Lower leg skin (tissue), 4 donors: Measurements from ENCODE around the gene ACBD5. TPM values are rescaled to one million over a fixed set of nuclear protein-coding genes. Genes with fewer than 3 reads are reported as not detected.
"Not testable (repeated sequence)": the region's sequence is repeated elsewhere in the genome, so short reads cannot be mapped to it uniquely, and the experiment has no call there.

Source experiments
- DNase-seq, 2 donors: peaks; one replicate each; pipeline ENCODE4 v3.0.0-alpha.2; 2019; ENCODE audit warnings: low spot score in 2 of 2
- H3K4me3 ChIP-seq: fragments of 200-600 bp; sonication (generic); 2 replicates; pipeline ENCODE4 v1.5.1; 2017; ENCODE audit warnings: mild to moderate bottlenecking, low read depth; ENCODE audit not compliant: poor library complexity, severe bottlenecking
- CTCF ChIP-seq, 3 donors: fragments of 450-650 bp; IDR thresholded peaks; one replicate each; pipeline ENCODE4 v1.5.1; 2016; ENCODE audit warnings: antibody characterized with exemption in 3 of 3, mild to moderate bottlenecking in 3 of 3, moderate library complexity in 2 of 3
- POLR2A ChIP-seq, 2 donors: fragments of 450-650 bp; IDR thresholded peaks; one replicate each; pipeline ENCODE4 v1.6.1; 2016 to 2017; ENCODE audit warnings: antibody characterized with exemption in 2 of 2, mild to moderate bottlenecking in 1 of 2, moderate library complexity in 1 of 2
- WGBS, 2 donors: methylation state at CpG; one replicate each; pipeline ENCODE4 v1.1.5; 2018; 5-methylcytosine and 5-hydroxymethylcytosine counted together
- intact Hi-C: fragments of 100-400 bp; cut with DNase I; formaldehyde crosslinking; loops from one replicate; pipeline ENCODE4 v1.15.0; 2023; ENCODE audit warnings: low total_unique reads
- total RNA-seq, 4 donors: library from RNA; depleted of rRNA; stranded (reverse); fragments of >200 nt; gene quantifications; one replicate each; pipeline ENCODE4 v1.1.0, GENCODE V29; 2016

Gene ACBD5
- 10 to 100 TPM; 22.3 to 36.8 (median 33.5) TPM for total RNA-seq

- peak within 1 kb of the TSS; percentile 62 for H3K4me3 ChIP-seq
- TF ChIP-seq CTCF (IDR thresholded peaks at IDR 0.05) (no peak), POLR2A (IDR thresholded peaks at IDR 0.05) (no peak)
- peak; percentile 91 to 98 for DNase-seq
- intact Hi-C loops, result no loop called here
- 0 to 1% methylated on average over 28 to 32 of the region's 64 CpGs for WGBS, 2 donors
Measured at GRCh38 chr10:27240212-27241009, at the start of gene ACBD5. Gene ACBD5 (minus strand): TSS chr10:27240797. CDS start chr10:27240688, 109 bp downstream.

- TF ChIP-seq CTCF (IDR thresholded peaks at IDR 0.05), result no peak
- TF ChIP-seq POLR2A (IDR thresholded peaks at IDR 0.05), result no peak
Measured at GRCh38 chr10:27285093-27285492, 44.5 kb upstream of the ACBD5 start.

GRCh38 chr10:27276581-27276980 is 36.0 kb upstream of the ACBD5 start:
- intact Hi-C loops, result no loop called here
- TF ChIP-seq POLR2A (IDR thresholded peaks at IDR 0.05), result no peak
- TF ChIP-seq CTCF (IDR thresholded peaks at IDR 0.05), result no peak
- no peak overlapping the region for H3K4me3 ChIP-seq
- no peak for DNase-seq

More at GRCh38 chr10:27285093-27285492, 44.5 kb upstream of the ACBD5 start:
- WGBS, 2 donors, result 50 to 64% methylated on average over 3 of the region's 3 CpGs
- intact Hi-C loops, result no loop called here
- no peak for DNase-seq
- no peak overlapping the region for H3K4me3 ChIP-seq

GRCh38 chr10:27266025-27266424 is 25.4 kb upstream of the ACBD5 start:
- intact Hi-C loops, H3K4me3 ChIP-seq, DNase-seq: not testable (repeated sequence)
- 89 to 95% methylated on average over 3 of the region's 3 CpGs for WGBS, 2 donors

- WGBS, 2 donors, result 79 to 81% methylated on average over 7 of the region's 7 CpGs
- H3K4me3 ChIP-seq, intact Hi-C loops, DNase-seq: not testable (repeated sequence)
Measured at GRCh38 chr10:27262788-27263187, 22.2 kb upstream of the ACBD5 start.

- no peak for TF ChIP-seq CTCF (IDR thresholded peaks at IDR 0.05)
- TF ChIP-seq POLR2A (IDR thresholded peaks at IDR 0.05), result no peak
- 4 to 7% methylated on average over 47 to 74 of the region's 75 CpGs for WGBS, 2 donors
- intact Hi-C loops, result no loop called here
- H3K4me3 ChIP-seq, result peak overlapping the region; percentile 15
- peak in 1 of 2 donors; percentile 87 for DNase-seq
Measured at GRCh38 chr10:27258838-27259812, 18.5 kb upstream of the ACBD5 start.
